Activated gamma-delta T cell (primary cell): ENCODE measurements around the gene SLC17A5.
"Not testable (repeated sequence)": the region's sequence is repeated elsewhere in the genome, so short reads cannot be mapped to it uniquely, and the experiment has no call there.

ENCODE experiments used
- DNase-seq: peaks from one replicate; lab custom pipeline; 2025; lab: John Stamatoyannopoulos, UW

Gene SLC17A5

DNA sequence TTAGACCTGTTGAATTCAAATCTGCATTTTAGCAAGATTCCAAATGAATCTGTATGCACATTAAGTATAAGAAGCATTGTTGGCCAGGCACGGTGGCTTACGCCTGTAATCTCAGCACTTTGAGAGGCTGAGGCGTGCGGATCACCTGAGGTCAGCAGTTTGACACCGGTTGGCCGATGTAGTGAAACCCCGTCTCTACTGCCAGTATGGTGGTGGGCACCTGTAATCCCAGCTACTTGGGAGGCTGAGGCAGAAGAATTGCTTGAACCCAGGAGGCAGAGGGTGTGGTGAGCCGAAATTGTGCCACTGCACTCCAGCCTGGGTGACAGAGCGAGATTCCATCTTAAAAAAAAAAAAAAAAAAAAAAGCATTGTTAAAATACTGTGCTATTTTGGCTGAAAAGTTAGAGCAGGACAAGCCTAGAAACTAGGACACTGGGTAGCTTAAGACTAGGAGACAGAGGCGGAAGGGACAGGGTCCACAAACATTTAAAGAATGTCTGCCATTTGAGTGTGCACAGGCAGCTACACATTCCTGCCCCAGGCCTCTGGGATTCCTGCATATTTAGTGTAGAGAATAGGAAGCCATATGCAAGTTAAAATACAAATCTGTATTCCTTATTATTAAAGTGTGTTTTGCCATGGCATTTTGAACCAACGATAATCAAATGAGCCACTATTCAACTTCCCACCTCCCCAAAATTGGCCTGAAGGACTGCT lies 87.9 kb downstream of the SLC17A5 start:
- DNase-seq, result no peak

DNA sequence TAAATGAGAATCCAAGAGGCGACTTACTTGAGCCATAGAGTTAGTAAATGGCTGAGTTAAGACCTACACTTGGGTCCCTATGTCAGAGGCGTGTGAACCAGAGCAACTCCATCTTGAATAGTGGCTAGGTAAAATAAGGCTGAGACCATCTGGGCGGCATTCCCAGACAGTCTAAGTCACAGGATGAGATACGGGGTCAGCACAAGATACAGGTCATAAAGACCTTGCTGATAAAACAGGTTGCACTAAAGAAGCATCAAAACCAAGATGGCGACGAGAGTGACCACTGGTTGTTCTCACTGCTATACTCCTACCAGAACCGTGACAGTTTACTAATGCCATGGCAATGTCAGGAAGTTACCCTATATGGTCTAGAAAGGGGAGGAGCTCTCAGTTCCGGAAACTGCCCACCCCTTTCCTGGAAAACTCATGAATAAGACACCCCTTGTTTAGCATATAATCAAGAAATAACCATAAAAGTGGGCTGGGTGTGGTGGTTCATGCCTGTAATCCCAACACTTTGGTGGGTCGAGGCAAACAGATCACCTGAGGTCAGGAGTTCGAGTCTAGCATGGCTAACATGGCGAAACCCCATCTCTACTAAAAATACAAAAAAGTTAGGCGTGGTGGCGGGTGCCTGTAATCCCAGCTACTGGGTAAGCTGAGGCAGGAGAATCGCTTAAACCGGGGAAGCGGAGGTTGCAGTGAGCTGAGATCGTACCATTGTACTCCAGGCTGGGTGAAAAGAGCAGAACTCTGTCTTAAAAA lies 89.0 kb downstream of the SLC17A5 start:
- no peak for DNase-seq

DNA sequence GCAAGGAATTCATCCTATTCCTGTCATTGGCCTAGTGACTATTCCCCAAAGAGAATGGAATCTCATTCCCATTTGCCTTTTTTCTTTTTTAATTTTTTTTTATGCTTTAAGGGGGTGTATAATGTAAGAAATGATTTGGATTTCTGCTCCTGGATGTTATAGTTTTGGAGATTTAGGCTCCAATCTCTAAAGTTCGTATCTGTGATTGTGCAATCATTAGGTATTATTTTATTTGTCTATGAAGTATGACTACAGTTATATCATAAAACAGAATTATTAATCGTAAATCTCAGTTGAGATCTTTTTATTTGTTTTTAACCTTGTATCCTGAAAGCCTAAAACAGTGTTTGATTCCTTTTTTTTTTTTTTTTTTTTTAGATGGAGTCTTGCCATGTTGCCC lies 91.2 kb downstream of the SLC17A5 start:
- no peak for DNase-seq

DNA sequence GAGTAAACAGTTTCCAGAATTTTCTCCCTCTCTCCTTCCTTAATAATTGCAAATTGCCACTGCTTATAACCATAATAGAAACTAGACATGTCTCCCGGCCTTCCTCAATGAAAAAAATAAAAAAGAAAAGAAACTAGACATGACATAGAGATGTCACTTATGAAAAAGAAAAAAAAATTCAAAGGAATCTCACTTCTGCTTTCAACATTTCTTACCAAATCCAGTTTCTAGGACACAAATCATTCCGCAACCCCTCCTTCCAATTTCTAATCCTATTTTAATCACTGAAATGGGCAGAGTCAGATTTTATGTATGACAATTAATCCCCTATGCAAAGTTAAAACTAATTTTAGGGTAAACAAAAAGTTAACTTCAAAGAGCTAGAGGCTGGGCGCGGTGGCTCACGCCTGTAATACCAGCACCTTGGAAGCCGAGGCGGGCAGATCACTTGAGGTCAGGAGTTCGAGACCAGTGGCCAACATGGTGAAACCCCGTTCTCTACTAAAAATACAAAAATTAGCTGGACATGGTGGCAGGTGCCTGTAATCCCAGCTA lies 92.9 kb downstream of the SLC17A5 start:
- no peak for DNase-seq

DNA sequence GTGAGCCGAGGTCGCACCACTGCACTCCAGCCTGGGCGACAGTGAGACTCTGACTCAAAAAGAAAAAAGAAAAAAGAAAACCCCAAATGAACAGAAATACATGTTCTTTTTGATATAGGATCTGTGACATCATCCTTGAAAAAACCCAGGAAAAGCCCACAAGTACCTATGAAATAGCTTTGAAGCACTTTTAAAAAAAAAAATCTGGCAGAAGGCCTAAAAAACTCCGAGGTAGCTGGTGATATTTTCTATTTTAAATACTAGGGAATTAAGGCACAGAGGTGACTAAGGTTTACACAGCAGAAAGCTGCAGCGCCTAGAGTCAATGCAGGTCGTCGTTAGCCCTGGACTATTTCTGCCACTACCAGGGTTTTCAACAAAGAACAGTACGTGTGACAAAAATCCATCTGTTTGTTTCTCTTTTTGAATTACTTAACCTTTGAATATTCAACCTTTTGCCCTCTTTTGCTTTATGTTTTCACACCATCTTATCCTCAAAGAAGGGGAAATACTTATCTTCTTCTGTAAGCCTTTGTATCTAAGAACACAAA lies 93.5 kb downstream of the SLC17A5 start:
- DNase-seq, result no peak

DNA sequence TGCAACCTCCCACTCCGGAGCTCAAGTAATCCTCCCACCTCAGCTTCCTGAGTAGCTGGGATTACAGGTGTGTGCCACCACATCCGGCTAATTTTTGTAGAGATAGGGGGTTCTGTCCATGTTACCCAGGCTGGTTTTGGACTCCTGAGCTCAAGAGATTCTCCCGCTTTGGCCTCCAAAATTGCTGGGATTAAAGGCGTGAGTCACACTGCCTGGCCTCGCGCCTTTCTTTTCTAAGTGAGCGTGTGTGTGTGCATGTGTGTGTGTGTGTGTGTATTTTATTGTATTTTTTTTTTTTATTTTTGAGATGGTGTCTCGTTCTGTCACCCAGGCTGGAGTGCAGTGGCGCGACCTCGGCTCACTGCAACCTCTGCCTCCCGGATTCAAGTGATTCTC lies 94.4 kb downstream of the SLC17A5 start:
- not testable (repeated sequence) for DNase-seq

DNA sequence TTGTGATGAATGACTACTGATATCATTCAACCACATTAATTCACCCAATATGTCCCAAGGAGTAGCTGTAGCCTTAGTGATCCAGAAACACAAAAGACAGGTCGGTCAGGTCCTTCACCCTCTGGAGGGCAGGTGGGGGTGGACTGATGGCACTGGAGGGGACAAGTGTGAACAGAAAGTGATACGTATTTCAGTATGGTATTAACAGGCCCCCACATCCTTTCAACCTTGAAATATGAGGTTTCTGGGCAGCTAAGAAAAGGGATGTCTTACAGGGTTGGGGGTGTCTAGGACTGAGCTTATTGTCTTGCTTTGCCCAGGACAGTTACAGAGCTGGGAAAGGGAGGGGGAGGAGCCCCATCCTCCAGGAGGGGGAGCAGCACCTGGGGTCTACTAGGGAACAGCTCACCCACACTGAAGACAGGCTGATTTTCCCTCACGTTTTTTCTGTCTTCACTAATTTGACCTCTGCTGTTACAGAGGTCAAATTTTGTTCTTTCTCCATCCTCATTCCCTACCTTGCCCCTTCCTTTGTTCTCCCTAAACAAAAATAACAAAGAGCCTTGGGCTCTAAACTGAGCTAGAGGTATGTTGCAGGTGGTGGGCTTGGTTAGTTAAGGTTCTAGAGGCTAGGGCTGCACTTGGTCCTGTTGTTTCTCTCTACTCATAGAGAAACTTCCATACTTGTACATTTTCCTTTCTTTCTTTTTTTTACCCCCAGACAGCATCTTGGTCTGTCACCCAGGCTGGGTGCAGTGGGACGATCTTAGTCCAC lies 95.0 kb downstream of the SLC17A5 start:
- no peak for DNase-seq

DNA sequence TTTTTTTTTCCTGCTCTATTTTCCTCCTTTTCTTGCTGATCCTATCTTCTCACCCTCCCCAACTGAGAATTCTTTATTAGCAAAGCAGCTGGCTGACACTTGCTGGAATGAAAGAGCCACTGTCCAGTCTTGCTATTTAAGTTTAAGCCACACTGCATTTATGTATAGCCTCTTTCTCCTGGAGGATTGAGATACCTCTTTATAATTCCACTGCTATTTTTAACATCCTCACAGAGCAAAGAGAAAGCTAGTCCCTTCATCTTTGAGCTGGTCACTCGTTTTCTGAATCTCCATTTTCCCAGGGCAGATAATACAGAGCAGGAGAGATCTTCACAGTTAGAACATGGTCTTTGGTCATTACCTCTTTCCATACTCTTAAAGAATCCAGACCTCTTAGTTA lies 97.0 kb downstream of the SLC17A5 start:
- DNase-seq, result no peak

DNA sequence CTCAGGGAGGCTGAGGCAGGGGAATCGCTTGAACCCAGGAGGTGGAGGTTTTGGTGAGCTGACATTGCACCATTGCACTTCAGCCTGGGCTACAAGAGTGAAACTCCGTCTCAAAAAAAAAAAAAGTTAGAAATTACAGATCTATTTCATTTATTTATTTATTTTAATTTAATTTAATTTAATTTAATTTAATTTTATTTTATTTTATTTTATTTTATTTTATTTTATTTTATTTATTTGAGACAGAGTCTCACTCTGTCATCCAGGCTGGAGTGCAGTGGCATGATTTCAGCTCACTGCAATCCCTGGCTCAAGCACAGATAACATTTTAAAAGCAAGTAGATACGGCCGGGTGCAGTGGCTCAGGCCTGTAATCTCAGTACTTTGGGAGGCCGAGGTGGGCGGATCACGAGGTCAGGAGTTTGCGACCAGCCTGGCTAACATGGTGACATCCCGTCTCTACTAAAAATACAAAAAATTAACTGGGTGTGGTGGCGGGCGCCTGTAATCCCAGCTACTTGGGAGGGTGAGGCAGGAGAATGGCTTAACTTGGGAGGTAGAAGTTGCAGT lies 98.3 kb downstream of the SLC17A5 start:
- DNase-seq, result not testable (repeated sequence)

DNA sequence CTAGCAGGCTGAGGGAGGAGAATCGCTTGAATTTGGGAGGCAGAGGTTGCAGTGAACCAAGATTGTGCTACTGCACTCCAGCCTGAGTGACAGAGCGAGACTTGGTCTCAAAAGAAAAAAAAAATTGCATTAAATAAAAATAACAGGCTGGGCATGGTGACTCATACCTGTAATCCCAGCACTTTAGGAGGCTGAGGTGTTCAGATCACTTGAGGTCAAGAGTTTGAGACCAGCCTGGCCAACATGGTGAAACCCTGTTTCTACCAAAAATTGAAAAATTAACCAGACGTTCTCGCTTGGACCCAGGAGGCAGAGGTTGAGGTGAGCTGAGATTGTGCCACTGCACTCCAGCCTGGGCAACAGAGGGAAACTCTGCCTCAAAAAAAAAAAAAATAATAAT lies 102.7 kb downstream of the SLC17A5 start:
- not testable (repeated sequence) for DNase-seq

DNA sequence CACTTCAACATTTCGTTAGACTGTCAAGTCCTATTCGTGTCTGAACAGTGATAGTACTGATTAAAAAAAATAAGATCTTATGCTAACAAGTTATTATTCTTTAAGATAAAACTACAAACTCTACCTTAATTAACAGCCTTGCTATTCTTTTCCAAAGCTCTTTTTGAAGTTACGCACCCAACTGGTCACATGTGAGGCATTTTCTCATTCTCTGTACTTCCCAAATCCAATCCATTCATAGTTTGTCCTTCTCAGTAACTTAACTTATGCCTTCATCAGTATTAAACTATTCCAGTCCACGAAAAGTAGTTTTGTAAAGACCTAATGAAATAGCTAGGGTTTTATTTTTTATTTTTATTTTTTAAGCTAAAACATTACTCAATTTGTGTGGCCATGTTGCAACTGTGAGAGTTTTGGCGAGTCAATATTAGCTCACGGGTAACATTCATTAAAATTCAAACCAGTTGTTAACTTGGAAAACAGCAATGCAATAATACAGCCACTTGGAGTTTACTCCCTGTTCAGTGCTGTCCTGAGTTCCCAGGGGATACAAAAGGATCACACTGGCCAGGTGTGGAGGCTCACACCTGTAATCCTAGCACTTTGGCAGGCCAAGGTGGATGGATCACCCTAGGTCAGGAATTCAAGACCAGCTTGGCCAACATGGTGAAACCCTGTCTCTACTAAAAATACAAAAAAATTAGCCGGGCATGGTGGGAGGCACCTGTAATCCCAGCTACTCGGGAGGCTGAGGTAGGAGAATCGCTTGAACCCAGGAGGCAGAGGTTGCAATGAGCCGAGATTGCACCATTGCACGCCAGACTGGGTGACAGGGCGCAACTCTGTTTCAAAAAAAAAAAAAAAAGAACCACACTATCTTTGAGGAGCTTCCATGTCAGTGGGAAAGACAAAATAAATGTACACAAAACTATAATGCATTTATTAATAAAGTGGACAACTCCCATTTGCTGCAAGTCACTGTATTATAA lies 105.0 kb downstream of the SLC17A5 start:
- no peak for DNase-seq

DNA sequence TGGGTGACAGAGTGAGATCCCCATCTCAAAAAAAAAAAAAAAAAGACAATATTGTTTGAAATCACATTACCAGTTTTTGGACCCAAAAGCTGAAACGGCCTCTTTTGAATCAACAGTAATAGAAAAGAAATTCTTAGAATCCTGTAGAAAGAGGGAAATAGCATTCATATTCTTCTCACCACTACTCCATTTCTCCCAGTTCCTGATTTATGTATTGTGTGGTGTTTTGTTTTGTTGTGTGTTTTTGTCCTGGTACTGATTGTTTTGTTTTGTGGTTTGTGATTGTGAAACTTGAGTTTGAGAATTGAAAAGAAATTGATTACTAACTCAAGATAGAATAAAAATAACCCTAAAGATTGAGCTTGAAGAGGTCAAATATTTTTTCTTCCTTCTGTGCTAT lies 106.8 kb downstream of the SLC17A5 start:
- DNase-seq, result no peak
